ENCODE results near the gene FAM120A.

- TF ChIP-seq CTCF (IDR thresholded peaks at IDR 0.05) (no peak), POLR2AphosphoS5 (IDR thresholded peaks at IDR 0.05) (no peak)
Observed at GRCh38 chr9:93549611-93550010, 98.1 kb downstream of the FAM120A start.

Measured in sigmoid colon (tissue), 4 donors.